GM21381 (cell line): ENCODE data around the gene COQ3.
A peak's percentile ranks its signal among the peaks of the same experiment; 100 is the strongest.

Source experiments
- ATAC-seq: cut with Tn5 transposase; IDR thresholded peaks from one replicate; pipeline ENCODE4 v1.9.1; 2021; ENCODE audit warnings: mild to moderate bottlenecking, moderate library complexity; ENCODE audit not compliant: unreplicated experiment

COQ3 gene, protein sequence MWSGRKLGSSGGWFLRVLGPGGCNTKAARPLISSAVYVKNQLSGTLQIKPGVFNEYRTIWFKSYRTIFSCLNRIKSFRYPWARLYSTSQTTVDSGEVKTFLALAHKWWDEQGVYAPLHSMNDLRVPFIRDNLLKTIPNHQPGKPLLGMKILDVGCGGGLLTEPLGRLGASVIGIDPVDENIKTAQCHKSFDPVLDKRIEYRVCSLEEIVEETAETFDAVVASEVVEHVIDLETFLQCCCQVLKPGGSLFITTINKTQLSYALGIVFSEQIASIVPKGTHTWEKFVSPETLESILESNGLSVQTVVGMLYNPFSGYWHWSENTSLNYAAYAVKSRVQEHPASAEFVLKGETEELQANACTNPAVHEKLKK

DNA sequence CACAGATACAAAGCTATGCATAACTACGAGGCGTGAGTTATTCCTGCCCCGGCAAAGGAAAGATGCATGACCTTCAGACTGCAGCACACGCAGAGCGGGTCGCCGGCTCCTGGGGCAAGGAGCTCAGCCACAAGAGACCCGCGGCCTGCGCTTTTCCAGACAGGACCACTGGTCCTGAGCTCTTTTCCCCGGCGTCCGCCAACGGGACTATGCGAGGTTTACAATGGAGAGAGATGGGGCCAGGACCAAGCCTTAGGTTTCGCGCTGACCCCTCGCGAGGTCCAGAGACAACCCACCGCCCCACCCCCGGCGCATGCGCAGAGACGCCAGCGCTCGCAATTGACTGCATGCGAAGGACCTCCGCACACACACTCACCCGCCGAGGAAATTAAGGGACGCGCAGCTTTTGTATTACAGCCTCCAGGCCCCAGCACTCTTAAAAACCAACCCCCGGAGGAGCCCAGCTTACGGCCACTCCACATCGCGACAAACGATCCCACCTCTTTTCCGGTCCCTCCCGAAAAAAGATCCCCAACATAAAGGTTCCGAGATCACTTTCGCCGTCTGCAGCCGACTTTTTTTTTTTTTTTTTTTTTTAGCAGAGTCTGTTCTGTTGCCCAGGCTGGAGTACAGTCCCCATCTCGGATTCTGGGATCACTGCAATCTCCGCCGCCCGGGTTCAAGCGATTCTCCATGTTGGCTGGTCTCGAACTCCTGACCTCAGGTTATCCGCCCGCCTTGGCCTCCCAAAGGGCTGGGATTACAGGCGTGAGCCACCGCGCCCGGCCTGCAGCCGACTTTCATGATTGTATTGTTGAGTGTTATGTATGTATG lies at the start of gene COQ3:
Gene COQ3, minus strand, starts transcription at position 498 of the 834 bp plus-strand sequence. Its CDS starts 16 bp downstream, at position 482.
- peak; percentile 73 for ATAC-seq

DNA sequence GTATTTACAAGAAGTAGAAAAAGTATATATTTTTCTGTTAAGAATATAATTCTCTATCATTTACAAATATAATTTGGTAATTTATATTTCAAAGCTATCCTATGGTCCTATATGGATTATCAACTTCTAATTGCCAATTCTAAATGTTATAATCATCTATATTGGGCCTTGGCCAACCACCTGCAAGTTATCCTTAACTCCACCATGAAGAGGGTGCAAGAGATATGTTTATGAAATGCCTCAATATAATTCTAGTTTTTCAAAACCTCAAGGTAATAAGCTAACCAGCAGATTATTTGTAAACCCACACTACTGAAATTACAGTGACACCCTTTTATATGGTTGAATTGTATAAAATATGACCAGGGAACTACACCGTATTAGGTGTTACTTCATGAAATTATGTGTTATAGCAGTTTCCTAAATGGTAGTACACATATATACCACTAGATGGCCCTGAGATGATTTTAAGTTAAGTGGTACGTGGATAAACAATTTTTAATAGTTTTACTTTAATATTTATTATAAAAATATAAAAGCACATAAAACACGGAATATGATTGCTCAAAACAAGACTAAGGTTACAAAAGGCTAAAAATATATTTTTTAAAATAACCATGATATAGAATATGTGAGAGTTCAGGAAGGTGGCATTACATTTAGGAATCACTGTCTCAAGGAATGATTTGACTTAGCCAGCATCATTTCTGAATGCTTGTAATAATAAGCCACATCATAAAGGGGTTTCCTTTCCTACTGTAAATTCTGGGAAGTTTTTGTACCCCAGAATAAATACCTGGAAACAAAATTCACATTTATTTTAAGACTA lies 40.9 kb upstream of the COQ3 start:
- peak; percentile 92 for ATAC-seq

DNA sequence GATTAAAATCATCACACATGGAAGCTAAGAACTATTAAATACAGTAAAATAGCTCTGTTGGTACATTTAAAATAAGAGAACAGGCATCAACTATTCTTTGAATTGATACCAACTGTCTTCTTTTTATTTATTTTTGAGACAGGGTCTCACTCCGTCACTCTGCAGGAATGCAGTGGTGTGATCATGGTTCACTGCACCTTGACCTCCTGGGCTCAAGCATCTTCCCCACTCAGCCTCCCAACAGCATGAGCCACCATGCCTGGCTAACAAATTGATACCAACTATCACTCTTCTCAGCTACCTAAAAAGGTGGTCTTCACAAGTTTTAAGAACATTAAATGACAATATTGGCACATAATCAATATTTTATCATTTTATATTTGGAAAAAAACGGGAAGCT lies 38.9 kb upstream of the COQ3 start:
- ATAC-seq, result no peak

DNA sequence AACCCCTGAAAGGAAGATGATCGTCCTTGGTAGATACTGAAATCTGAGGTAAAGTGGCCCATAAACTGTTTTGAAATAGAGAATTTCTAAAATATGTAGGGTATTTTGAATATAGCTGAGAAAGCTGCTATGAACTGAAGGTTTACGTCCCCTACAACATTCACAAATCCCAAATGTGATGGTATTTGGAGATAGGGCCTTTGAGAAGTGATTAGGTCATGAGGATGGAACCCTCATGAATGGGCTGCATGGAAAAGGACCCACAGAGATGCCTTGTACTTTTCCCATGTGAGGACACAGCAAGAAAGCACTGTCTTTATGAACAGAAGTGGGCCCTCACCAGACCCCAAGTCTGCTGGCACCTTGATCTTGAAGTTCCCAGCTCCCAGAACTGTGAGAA lies 37.9 kb upstream of the COQ3 start:
- no peak for ATAC-seq

DNA sequence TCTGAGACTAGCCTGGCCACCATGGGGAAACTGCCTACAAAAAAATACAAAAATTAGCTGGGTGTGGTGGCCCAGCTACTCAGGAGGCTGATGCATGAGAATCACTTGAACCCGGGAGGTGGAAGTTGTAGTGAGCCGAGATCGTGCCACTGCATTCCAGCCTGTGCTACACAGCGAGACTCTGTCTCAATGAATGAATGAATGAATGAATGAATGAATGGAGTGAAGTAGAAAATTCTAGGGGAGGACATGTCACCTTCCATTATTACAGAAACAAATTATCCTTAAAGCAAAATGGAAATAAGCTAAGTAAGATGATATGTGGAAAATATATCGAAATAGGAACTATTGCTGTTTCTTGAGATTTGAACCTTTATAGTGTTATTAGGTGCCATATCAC lies 34.0 kb upstream of the COQ3 start:
- no peak for ATAC-seq

DNA sequence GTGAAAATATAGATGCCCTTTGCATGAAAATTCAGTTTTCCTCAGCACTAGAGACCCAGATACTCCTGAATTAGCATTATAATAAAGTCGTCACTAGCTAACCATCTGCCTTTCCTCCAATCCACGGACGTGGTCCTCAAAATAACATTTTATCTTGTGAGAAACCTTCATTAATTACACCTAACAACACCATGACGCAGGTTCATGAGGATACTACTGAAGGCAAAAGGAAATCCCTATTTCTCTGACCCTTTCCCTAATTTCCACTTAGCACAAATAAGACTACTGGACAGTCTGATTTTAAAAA lies 32.4 kb upstream of the COQ3 start:
- no peak for ATAC-seq

DNA sequence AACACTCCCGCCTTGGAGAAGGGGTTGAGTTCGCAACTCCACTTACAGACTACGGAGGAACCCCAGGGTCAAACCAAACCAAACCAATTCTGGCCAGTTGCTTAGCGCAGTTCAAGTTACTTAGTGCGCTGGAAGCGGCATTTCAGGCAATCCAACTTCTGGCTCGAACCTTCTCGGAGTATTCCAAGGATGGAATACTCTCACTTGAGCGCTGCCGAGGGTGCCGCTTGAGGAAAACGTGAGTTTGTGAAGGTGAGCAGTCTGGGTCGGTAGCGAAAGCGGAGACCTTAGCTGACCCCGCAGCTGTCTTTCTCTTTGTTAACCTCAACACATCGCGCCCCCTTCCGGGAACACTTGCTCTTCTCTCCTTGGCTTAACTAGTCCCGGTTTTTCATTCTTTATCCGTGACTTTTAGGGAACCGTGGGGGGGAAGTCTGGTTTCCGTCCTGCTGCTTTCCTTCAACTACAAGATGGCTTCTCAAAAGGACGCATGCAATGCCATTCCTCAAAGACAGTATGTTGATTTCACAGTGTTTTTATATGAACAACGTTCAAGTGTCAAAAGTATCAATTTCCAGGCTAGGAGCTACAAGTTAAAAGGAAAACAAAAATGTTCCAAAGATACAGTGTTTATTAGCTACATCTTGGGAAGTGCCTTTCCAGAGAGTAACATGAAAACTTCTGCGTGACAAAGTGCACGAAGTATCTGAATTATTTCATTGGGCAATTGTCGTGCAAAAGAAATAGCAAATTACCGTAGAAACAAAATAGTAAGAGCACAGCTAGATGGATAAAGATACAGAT lies 31.9 kb upstream of the COQ3 start:
- ATAC-seq, result peak; percentile 50

DNA sequence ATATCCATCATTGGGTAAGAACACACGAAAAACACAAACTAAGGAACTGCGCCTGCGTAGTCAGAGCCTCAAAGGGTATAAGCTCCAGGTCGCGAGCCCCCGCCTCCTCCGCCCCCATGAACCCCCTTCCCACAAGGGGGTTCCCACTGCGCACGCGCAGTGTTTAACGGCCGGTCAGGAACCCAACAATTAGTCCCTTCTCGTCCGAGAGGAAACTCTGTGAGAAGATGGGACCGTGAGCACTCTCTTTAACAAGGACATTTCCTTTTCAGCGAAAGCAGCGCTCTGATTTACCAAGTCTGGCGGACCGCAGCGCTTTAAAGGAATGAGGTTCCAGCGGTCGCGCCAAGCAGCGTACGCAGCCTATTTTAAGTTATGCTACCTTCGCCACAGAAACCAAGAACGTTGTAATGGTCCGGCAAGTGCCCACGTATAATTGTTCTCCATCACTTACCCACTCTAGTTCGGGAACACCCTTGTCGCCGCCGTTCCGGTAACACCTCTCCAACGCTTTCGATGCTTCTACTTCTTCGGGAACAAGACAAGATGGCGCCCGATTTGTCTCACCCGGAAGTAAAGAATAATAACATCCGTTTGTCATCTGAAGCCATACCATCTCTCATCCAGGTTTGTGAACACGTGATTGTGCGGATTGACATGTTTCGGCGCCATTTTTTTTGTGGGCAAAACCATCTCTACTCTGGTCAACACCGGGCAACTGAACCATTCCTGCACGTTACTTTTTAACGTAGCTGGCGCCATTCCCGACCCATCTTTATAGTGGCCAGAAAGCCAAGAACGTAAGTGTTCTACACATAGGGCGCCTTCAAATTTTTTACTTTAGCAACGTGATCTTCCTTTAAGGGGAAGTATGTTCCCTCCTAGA lies 31.0 kb upstream of the COQ3 start, which contains the start of gene PNISR:
Gene PNISR, minus strand, starts transcription at position 548 of the 886 bp plus-strand sequence. CDS start 10,649 bp downstream, outside the sequence.
- peak; percentile 91 for ATAC-seq

DNA sequence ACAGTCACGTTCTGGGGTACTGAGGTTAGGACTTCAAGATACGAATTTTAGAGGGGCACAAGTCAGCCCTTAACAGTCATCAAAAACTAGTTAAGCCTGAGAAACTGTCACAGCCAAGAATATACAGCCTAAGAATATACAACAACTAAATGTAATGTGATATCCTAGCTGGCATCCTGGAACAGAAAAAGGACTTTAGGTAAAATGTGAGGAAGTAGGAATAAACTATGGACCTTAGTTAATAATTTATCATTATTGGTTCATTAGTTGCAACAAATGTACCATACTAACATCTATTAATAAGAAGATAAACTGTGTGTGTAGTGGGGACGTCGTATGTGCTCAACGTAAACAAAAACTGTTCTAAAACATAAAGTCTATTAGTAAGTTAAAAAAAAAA lies 30.0 kb upstream of the COQ3 start:
- no peak for ATAC-seq

DNA sequence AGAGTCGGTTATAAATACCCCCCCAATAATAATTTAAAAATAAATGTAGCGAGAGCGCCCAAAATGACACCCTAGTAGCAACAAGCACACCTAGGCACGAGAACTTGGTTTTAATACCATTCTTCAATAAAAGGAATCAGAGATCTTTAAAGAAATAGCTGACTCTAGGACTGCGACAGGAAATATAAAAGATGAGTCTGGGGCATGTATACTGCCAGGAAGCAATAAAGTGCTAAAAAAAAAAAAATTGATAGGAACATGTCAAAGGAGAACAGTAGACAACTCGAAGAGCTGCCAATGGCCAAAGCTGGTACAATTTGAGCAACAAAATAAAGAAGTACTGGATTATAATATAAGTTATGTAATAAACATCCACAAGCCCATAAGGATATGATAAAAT lies 28.9 kb upstream of the COQ3 start:
- no peak for ATAC-seq

DNA sequence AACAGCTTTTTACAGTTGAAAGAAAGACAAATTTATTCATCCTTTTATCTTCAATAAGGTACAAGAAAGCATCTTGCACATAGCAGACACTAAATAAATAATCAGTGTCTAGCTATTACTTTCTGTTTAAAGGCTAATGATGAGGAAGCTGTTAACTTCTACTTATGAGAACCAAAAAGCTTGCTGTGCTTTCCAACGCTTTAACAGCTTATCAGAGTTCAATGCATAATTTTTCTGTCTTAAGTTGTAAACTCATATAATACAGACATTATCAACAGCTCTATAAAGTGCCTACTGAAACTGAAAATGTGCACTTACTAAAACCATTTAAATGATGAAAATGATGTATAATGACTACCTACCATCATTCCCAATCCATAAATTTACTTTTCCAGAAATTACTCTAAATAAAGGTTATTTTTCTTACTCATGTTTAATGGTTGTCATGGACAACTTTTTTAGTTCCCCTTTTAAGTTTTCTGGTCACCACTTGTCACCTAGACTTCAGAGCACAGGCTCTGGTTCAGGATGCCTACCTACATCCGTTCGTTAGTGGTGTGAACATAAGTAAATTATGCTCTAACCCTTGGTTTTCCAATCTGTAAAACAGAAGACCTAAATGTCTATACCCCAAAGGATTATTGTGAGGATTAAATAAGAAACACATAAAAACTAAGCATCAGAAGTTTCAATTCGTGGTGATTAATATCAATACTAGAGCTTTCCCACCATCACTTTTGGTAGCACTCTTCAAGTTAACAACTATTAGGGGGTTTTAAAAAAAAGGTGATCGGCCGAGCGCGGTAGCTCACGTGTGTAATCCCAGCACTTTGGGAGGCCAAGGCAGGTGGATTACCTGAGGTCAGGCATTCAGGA lies 23.1 kb upstream of the COQ3 start:
- ATAC-seq, result peak; percentile 85

DNA sequence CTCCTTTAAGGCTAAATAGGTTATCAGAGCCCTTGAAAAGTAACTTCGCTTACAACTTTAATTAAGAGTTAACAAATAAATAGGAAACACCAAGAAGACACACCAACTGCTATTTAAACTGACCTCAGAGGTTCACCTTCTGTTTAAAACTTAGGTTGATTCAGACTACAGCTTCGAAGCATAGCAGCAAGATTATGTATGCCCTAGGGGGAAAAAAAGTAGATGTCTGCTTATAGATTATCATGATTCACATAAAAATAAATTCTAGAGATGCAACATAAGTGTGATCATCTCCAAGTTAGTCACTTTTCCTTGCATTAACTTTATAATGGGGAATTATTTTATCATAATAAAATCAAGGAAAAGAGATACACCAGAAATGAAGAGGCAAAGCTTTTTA lies 22.2 kb upstream of the COQ3 start:
- ATAC-seq, result no peak

DNA sequence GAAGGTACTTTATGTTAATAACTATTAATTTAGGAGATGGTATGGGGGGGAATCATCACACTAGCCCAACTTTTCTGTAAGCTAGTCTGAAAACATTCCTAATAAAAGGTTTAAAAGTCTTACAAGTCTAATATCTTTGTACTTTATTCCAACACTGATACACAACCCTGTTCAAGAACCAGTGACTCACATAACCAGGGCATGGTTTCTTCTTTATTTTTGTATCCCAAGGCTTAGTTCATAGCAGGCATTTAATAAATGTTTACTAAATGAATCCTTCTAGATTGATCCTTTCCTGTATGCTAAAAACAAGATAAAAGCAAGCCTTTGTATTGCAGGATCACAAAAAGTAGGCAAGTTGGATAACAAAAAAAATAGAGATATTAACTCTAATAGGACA lies 21.5 kb upstream of the COQ3 start:
- ATAC-seq, result no peak

DNA sequence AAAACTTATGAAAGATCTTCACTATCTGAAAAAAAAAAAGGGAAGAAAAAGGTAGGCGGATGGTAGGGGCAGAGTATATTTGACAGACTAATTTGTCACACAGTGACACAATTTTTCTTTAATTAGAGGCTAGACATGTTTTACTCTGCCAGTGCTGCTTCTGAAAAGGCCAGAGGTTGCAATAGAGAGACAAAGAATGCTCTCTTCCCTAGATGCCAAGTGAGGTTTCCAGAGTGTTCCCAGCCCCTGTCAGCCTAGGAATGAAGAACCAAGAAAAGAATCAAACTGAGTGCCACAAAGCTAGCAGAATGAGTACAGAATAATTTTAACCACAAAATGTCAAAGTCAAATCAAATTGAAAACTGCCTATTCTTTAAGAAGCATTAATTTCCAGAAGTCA lies 18.1 kb upstream of the COQ3 start:
- no peak for ATAC-seq

DNA sequence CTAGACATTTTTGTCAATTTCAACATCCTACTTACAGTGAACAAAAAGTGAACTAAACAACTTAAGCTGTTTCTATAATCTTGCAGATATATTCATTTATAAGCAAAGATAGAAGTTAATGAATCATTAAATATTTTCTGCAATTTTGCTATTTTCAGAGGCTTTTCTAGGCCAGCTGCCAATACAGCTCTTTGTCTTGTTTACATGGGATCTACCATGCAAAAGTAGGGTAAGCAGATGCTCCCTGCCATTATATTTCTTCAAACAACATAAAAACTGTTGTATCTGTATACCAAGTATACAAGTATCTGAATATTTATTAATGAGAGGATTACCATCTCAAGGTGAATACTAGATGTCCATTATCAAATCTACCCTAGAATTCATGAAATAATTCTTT lies 15.7 kb upstream of the COQ3 start:
- ATAC-seq, result no peak

DNA sequence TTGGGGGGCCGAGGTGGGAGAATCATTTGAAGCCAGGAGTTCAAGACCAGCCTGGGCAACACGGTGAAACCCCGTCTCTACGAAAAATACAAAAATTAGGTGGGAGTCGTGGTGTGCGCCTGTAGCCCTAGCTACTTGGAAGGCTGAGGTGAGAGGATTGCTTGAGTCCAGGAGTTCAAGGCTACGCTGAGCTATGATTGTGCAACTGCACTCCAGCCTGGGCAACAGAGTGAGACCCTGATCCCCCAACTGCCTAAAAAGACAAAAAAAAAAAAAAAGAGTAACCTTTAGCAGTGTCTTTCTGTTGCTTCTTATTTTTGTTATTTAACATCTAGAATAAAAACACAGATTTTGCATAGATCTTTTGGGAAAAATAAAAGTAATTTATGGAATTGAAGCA lies 13.1 kb upstream of the COQ3 start:
- ATAC-seq, result no peak

DNA sequence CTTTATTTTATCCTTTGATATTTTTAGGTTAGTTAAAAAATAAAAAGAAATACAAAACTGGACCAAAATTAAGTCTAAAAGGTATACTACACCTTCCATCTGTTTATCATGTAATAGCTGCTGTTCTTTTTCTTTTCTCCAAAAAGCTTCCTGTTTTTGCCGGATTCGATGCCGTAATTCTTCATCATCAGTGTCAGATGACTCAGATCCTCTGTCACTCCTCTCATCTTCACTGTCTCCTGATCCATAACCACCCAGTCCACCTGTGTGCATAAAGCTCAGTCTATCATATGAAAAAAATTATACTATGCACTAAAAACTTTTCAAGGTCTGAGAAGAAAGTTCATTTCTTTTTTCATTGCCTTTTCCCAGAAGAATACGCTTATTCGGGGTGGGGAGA lies 8.5 kb upstream of the COQ3 start:
- no peak for ATAC-seq

DNA sequence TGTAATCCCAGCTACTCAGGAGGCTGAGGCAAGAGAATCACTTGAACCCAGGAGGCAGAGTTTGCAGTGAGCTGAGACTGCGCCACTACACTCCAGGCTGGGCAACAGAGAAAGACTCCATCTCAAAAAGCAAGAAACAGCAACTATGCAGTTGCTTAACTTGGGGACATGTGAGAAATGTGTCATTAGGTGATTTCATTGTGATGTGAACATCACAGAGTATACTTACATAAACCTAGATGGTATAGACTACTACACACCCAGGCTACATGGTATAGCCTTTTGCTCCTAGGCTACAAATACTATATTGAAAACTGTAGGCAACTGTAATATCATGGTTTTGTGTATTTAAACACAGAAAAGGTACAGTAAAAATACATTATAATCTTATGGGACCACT lies 3.3 kb upstream of the COQ3 start:
- no peak for ATAC-seq

DNA sequence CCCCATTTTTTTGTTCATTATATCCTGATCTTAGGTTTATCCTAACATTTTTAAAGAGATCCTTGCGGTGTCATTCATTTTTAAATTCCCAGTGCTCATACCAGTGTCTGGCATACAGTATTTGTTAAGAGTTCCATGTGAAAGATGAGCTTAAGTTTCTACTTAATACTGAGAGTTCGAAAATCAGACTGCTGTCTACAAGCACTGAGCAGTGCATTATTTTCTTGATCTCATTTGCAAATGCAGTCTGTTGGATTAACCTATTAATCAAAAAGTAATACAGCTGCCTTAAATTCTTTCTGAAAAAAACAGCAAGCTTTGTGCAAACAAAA lies 663 bp downstream of the COQ3 start:
- peak; percentile 14 for ATAC-seq
